Stimulated activated naive B cell treated with anti-CD40 and anti-IgM and Interleukin-4, amounts not matched to agents 10 μg/mL and 1 μg/mL and 100 μg/mL, for 72 hours (primary cell): ENCODE results near the gene H2BK1.

ENCODE experiments used
- ATAC-seq, 2 donors: fragments of 150-1000 bp; cut with Tn5 transposase; replicated peaks; 2 replicates each; pipeline ENCODE4 v1.10.0; 2021; ENCODE audit warnings: moderate library complexity in 1 of 2
- DNase-seq: peaks from one replicate; pipeline ENCODE4 v3.0.0; 2021
- H3K27ac Mint-ChIP-seq: one replicate; pipeline ENCODE4 v1.8.0; 2022; ENCODE audit warnings: mild to moderate bottlenecking, mixed read lengths
- H3K27me3 Mint-ChIP-seq, 2 donors: one replicate each; pipeline ENCODE4 v1.8.0; 2022; ENCODE audit warnings: mixed read lengths in 2 of 2
- H3K36me3 Mint-ChIP-seq, 2 donors: one replicate each; pipeline ENCODE4 v1.8.0; 2022; ENCODE audit warnings: mixed read lengths in 2 of 2, mild to moderate bottlenecking in 1 of 2
- H3K4me1 Mint-ChIP-seq, 2 donors: one replicate each; pipeline ENCODE4 v1.8.0; 2022; ENCODE audit warnings: mixed read lengths in 2 of 2, mild to moderate bottlenecking in 1 of 2
- H3K4me3 Mint-ChIP-seq, 2 donors: one replicate each; pipeline ENCODE4 v1.8.0; 2022; ENCODE audit warnings: mild to moderate bottlenecking in 2 of 2, mixed read lengths in 2 of 2, moderate library complexity in 1 of 2
- H3K9me3 Mint-ChIP-seq, 2 donors: one replicate each; pipeline ENCODE4 v1.8.0; 2022; ENCODE audit warnings: mixed read lengths in 2 of 2, mild to moderate bottlenecking in 1 of 2

The H2BK1 gene

DNA sequence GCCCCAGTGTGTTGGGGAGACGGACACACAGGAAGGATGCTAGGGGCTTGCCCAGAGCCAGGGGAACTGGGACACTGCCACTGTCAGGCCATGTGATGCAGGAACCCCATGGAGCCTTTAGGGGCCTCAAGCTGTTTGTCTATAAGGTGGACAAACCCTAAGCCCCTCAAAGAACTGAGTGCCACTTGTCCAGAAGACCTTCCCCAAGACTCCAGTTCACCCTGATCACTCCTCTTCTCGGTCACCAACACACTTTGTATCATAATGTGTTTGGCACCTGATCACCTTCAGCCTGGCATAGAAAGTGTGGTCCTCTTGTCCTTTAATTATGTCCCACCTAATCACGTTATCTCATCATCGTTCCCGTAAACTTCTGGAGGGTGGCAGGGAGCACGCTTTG is 700 bp downstream of the H2BK1 start:
- Mint-ChIP-seq H3K9me3 (no peaks in the 10 kb centered on the region), H3K4me3 (no peak overlapping the region), H3K4me1 (no peaks in the 10 kb centered on the region), H3K27me3 (peaks cover 7 to 13% of the 10 kb centered on the region in 2 donors), H3K36me3 (peaks cover 20 to 31% of the 10 kb centered on the region in 2 donors), H3K27ac (no peak overlapping the region)
- ATAC-seq = no peak
- no peak for DNase-seq

DNA sequence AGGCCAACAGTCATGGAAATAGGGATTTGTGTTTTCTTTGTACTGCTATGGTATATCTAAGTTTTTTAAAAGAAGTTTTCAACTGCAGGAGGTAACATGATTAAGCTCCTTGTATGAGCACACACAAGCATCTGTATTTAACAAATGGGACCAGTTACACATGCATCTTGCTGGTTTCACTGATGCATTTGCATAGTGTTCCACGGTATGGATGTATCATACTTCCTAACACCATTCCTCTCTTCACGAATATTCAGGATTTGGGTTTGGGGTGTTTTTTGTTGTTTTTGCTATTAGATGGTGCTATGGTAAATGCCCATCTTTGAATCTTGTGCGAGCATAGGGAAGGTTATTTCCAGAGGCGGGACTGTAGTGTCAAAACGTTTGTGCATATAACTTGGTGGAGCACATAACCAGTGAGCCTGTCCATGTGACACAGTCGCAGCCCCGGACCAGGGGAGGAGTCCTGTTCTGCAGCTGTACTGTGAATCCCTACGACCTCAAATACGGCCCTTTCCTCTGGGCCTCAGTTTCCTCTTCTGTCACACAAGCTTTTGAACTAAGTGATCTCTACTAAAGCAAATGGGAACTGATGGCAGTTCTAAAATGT is 1.9 kb downstream of the H2BK1 start:
- H3K4me1 Mint-ChIP-seq = no peaks in the 10 kb centered on the region

DNA sequence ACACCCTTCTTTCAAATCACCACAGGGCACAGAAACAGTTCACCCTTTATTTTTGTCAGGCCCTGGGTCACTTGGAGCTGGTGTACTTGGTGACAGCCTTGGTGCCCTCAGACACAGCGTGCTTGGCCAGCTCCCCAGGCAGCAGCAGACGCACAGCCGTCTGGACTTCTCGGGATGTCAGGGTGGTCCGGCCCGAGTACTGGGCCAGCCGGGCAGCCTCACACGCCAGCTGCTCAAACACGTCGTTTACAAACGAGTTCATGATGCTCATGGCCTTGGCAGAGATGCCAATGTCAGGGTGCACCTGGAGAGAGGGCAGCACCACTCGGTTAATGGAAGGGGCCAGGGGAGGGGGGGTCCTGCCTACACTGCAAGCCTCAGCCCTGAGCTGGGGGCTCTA is 2.5 kb downstream of the H2BK1 start:
- Mint-ChIP-seq H3K36me3 (peaks cover 9 to 18% of the 10 kb centered on the region in 2 donors), H3K27ac (no peak overlapping the region), H3K9me3 (no peaks in the 10 kb centered on the region), H3K27me3 (peaks cover 20 to 22% of the 10 kb centered on the region in 2 donors), H3K4me3 (no peak overlapping the region), H3K4me1 (no peaks in the 10 kb centered on the region)
- ATAC-seq (no peak), DNase-seq (no peak)

More for the DNA sequence above, 1.9 kb downstream of the H2BK1 start:
- Mint-ChIP-seq H3K9me3 (no peaks in the 10 kb centered on the region), H3K36me3 (peaks cover 13 to 23% of the 10 kb centered on the region in 2 donors), H3K4me3 (no peak overlapping the region), H3K27ac (no peak overlapping the region), H3K27me3 (peaks cover 16 to 20% of the 10 kb centered on the region in 2 donors)
- DNase-seq (no peak), ATAC-seq (no peak)

DNA sequence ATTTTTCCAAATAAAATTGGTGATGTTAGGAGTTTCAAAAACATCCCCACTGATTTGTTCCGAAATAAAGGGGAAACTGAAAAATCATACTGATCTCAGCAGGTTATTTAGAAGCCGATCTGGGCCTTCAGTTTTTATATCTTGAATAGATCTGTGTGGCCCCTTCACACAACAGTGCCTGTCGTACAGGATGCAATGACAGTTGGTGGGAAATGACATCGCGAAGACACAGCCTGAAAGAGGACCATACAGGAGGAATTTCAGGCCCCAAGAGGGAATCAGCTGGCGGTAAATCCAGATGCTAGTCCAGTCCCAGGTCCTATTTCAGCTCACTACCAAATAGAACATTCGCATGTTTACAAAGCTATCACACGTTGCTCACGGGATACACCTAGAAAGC is 3.0 kb downstream of the H2BK1 start:
- H3K36me3 Mint-ChIP-seq = peaks cover 9 to 13% of the 10 kb centered on the region in 2 donors
- ATAC-seq = no peak
- no peak overlapping the region for H3K4me3 Mint-ChIP-seq
- H3K27me3 Mint-ChIP-seq = peaks cover 20 to 24% of the 10 kb centered on the region in 2 donors
- no peak for DNase-seq
- H3K9me3 Mint-ChIP-seq = no peaks in the 10 kb centered on the region
- no peak overlapping the region for H3K27ac Mint-ChIP-seq
- H3K4me1 Mint-ChIP-seq = no peaks in the 10 kb centered on the region

DNA sequence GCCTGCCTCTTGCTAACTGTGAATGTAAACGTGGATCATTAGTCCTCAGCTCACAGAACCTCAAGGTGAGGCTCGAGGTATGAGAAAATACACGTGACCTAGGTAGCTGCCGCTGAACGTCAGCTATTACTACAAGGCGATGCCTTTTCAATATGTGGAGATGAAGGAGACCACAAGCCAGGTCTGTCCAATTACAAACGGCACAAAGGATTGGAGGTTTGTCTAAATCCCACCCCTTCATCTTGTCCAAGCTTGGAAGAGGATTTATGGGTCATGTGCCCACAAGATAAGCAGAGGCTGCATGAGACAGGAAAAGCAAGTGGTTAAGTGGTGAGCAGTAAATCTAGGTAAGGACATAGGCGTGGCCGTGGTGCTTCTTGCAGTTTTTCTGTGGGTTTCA is 3.4 kb downstream of the H2BK1 start:
- H3K4me1 Mint-ChIP-seq = no peaks in the 10 kb centered on the region
- H3K27ac Mint-ChIP-seq = no peak overlapping the region
- DNase-seq (no peak), ATAC-seq (no peak)
- H3K9me3 Mint-ChIP-seq = no peaks in the 10 kb centered on the region
- H3K4me3 Mint-ChIP-seq = no peak overlapping the region
- peaks cover 9 to 10% of the 10 kb centered on the region in 2 donors for H3K36me3 Mint-ChIP-seq
- H3K27me3 Mint-ChIP-seq = peaks cover 20 to 24% of the 10 kb centered on the region in 2 donors

DNA sequence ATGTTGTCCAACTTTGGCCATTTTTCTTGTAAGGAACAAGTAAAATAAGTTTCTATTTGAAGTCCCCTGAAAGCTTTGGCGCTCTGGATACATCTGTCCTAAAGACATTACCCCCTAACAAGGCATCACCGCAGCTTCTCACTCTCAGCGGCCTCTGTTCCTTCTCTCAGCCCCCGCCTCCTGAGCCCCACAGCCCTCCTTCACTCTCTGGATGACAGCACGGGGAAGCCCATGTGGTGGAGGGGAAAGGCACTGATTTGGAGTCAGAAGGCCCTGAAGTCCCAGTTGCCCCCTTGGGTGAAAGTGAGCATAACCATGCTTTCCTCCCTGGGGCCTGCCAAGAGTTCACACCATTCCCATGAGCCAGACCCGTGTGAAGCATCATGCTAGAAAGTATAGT is 4.6 kb downstream of the H2BK1 start:
- H3K36me3 Mint-ChIP-seq = peaks cover 2 to 8% of the 10 kb centered on the region in 2 donors
- H3K4me1 Mint-ChIP-seq = no peaks in the 10 kb centered on the region
- H3K27me3 Mint-ChIP-seq = peaks cover 25 to 31% of the 10 kb centered on the region in 2 donors
- H3K27ac Mint-ChIP-seq = no peak overlapping the region
- no peak for DNase-seq
- H3K9me3 Mint-ChIP-seq = no peaks in the 10 kb centered on the region
- no peak overlapping the region for H3K4me3 Mint-ChIP-seq
- peak in 1 of 2 donors; percentile 67 for ATAC-seq

DNA sequence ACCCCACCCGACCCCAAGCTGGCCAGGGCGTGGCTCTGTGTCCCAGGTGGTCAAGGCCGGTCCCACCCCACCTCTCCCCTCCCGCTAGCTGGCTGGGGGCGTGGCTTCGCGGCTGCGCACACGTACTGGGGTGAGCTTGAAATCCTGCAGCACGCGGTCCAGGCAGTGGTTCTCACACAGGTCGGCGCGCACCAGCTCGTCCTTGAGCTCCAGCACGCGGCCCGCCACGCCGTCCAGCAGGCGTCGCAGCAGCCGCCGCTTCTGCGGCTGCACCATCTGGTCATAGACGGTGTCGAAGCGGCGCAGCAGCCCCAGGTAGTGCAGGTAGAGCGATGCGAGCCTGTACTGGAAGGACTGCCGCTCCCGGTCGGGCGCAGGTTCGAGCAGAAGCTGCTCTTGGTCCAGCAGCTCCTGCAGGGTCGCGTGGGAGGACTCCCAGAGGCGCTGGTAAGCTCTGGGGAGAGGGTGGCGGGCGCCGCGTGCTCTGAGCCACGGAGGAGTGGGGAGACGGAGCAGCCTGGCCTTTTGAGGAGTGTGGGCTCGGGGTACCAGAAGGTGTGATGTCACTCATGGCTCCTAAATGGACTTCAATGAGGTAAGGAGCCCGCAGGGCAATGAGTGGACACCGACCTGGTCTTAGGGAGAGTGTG is 5.8 kb downstream of the H2BK1 start:
- DNase-seq (no peak), ATAC-seq (no peak)
- Mint-ChIP-seq H3K27me3 (peaks cover 28 to 31% of the 10 kb centered on the region in 2 donors), H3K4me3 (no peak overlapping the region), H3K9me3 (no peaks in the 10 kb centered on the region), H3K4me1 (no peaks in the 10 kb centered on the region), H3K36me3 (no peaks in the 10 kb centered on the region), H3K27ac (no peak overlapping the region)

DNA sequence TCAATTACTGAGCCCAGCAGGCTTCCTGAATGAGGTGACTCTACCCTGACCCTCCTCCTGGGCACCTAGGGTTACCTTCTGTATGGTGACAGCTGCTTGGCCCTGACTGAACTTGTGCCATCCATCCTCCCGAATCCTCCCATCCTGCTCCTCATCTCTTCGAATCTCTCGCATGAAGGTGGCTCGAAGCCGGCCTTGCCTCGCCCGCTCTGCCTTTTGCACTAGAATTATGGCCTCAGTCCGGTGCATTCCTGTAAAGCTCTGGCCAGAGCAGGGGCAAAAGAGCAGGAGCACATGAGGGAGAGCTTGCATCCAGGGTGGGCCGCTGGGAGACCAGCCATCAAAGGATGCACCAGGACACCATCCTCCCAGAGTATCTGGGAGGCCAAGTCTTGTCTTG is 7.5 kb downstream of the H2BK1 start:
- Mint-ChIP-seq H3K36me3 (no peaks in the 10 kb centered on the region), H3K27me3 (peaks cover 30 to 31% of the 10 kb centered on the region in 2 donors), H3K4me3 (no peak overlapping the region), H3K27ac (no peak overlapping the region), H3K4me1 (no peaks in the 10 kb centered on the region), H3K9me3 (no peaks in the 10 kb centered on the region)
- DNase-seq = no peak
- ATAC-seq = no peak

DNA sequence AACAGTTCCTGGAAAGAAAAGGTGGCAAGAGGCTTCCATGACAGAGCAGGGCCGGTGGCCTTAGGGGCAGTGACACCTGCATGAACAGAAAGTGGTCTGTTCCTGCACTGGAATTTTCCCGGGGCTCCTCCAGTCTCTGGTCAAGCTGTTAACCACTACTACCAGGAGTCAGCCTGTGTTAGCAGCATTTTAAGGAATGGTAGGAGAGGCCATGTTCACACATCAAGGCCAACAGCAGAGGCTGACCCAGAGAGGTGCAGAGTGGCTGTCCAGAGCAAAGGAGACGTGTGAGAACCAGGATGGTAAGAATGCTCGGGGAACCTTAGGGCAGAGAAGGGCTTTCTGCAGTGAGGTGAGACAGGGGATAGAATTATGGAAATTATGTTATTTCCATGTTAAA is 8.5 kb downstream of the H2BK1 start:
- no peaks in the 10 kb centered on the region for H3K36me3 Mint-ChIP-seq
- H3K4me3 Mint-ChIP-seq = no peak overlapping the region
- no peaks in the 10 kb centered on the region for H3K9me3 Mint-ChIP-seq
- H3K27ac Mint-ChIP-seq = no peak overlapping the region
- H3K4me1 Mint-ChIP-seq = no peaks in the 10 kb centered on the region
- H3K27me3 Mint-ChIP-seq = peaks cover 30 to 31% of the 10 kb centered on the region in 2 donors
- DNase-seq (no peak), ATAC-seq (no peak)

DNA sequence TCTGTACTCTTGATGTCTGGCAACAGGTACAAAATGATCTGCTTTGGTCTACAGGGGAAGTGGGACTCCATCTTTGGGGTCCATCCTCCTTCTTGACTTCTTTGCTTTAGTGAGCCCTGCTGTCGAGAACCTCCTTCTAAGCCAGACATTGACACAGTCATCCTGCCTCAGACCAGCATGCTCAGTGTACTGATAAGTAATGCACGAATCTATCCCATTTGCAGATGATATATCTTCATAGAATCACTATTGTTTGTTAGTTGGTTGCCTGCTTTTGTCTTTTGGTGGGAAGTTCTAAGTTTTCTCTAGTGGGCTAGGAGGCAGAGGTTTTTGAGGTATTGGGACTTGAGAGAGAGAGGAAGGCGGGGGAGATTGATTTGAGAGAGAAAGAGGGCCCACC is 8.9 kb downstream of the H2BK1 start:
- Mint-ChIP-seq H3K9me3 (no peaks in the 10 kb centered on the region), H3K4me3 (no peak overlapping the region), H3K27ac (no peak overlapping the region), H3K4me1 (no peaks in the 10 kb centered on the region), H3K36me3 (no peaks in the 10 kb centered on the region), H3K27me3 (peaks cover 30 to 31% of the 10 kb centered on the region in 2 donors)
- ATAC-seq (no peak), DNase-seq (no peak)

DNA sequence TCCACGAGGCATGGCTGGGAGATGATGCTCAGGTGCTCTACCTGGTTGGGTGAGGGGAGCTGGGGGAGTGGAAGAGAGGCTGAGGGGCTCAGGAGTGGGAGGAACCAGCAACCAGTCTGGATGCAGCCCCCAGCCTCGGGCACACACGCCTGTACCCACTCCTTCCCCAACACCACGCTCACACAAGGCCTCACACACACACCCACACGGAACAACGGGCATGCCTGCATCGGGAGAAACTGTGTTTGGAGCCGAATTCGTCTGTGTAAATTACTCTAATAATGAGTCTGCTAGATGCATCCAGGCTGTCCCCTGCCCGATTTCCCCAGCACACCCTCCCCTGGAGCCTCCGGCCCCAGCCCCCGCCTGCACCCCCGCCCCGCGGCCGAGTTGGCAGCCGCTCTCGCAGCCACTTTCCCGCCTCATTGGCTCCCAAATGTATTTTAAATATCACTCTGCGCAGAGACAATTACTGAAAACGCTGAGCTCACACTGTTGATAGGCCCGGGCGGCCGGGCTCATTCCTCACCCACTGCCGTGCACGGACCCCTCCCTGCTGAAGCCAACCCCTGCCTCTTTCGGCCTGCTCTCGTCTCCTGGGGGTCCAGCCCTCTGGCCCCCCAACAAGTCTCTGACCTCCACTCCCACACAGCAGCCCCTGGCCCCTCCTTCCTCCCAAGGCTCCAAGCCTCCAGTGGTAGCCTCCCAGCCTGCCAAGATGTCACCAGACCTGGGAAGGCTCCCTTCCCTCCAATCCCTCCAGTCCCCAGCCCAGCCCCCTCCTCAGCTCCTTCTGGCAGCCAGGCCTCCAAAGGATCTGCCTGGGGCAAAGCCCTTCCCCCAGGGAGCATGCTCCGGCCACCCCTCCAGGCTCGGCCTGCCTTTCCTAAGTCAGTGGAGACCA is 11.1 kb downstream of the H2BK1 start:
- no peaks in the 10 kb centered on the region for H3K4me1 Mint-ChIP-seq
- no peaks in the 10 kb centered on the region for H3K36me3 Mint-ChIP-seq
- DNase-seq (no peak), ATAC-seq (no peak)
- no peak overlapping the region for H3K27ac Mint-ChIP-seq
- H3K9me3 Mint-ChIP-seq = no peaks in the 10 kb centered on the region
- no peak overlapping the region for H3K4me3 Mint-ChIP-seq
- peaks cover 23% of the 10 kb centered on the region in 2 donors for H3K27me3 Mint-ChIP-seq

DNA sequence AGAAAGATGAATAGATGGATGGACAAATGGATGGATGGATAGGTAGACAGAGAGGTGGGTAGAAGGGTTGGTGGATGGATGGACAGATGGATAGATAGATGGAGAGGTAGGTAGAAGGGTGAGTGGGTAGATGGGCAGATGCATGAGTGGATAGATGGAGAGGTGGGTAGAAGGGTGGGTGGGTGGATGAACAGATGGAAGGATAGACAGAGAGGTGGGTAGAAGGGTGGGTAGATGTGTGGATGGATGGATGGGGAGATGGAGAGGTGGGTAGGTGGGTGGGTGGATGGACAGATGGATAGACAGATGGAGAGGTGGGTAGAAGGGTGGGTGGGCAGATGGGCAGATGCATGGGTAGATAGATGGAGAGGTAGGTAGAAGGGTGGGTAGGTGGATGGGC is 12.4 kb downstream of the H2BK1 start:
- H3K4me1 Mint-ChIP-seq = no peaks in the 10 kb centered on the region
- ATAC-seq (no peak), DNase-seq (no peak)
- peaks cover 15 to 26% of the 10 kb centered on the region in 2 donors for H3K27me3 Mint-ChIP-seq
- no peaks in the 10 kb centered on the region for H3K36me3 Mint-ChIP-seq
- H3K4me3 Mint-ChIP-seq = no peak overlapping the region
- no peaks in the 10 kb centered on the region for H3K9me3 Mint-ChIP-seq
- no peak overlapping the region for H3K27ac Mint-ChIP-seq

DNA sequence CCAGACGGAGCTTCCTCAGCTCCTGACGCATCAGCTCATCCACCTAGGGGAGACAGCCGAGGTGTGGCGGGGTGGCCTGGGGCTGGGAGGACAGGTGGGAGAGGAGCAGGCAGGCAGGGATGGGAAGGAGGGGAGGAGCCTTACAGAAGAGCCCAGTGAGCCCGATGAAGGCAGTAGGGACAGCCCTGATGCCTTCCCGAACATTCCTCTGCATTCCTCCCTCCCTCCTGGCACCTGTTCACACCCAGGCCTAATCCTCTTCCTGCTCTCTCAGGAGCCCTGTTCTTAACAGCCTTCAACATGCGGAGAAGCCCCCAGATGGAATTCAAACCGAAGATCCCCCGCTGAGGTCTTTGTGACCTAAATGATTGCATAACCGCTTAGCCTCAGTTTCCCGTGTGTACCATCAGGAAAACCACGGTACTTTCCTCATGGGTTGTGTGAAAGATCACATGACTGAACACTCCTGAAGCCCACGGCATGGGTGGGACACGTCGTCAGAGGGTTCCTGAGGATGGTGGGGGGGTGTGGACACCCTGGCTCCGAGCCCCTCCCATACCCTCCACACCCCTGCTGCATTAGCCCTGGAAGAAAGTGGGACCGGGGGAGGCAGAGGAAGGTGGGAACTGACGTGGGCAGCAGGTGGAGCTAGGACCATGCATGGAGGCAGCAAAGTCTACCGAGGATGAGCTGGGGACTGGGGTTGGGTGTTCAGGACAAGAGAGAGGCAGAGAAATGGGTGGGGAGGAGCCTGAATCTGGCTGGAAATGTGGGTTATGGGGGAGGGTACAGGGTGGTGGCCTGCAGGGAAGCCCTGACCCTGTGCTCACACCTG is 14.5 kb downstream of the H2BK1 start:
- no peaks in the 10 kb centered on the region for H3K4me1 Mint-ChIP-seq
- DNase-seq (no peak), ATAC-seq (peak in 1 of 2 donors; percentile 23)
- H3K4me3 Mint-ChIP-seq = no peak overlapping the region
- no peak overlapping the region for H3K27ac Mint-ChIP-seq
- H3K27me3 Mint-ChIP-seq = peaks cover 9 to 27% of the 10 kb centered on the region in 2 donors
- no peaks in the 10 kb centered on the region for H3K9me3 Mint-ChIP-seq
- H3K36me3 Mint-ChIP-seq = no peaks in the 10 kb centered on the region

DNA sequence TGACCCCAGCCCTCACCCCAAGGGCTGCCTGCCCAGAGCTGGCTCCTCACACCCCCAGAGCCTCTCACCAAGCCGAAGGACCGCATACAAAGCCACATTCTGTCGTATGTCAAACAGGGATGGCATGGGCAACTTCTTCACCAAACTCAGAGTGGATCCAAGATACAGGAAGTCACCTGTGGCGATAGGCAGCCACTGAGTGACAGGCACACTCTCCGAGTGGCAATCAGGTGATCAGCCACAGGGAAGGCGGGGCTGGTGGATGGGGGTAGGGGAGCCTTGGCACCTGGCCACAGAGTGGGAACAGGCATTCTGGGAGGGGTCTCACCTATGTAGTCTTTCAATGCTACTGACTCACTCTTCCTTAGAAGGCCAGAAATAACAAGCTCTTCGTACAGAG is 16.1 kb downstream of the H2BK1 start:
- ATAC-seq (no peak), DNase-seq (no peak)
- Mint-ChIP-seq H3K4me3 (no peak overlapping the region), H3K9me3 (no peaks in the 10 kb centered on the region), H3K27me3 (peaks cover 24 to 31% of the 10 kb centered on the region in 2 donors), H3K4me1 (peaks cover 0 to 7% of the 10 kb centered on the region in 2 donors), H3K36me3 (no peaks in the 10 kb centered on the region), H3K27ac (no peak overlapping the region)
